Gastrocnemius medialis (tissue), 4 donors: ENCODE measurements around the gene HOTAIR.
A peak's percentile ranks its signal among the peaks of the same experiment; 100 is the strongest.

ENCODE experiments used
- POLR2A ChIP-seq, 2 donors: fragments of 450-650 bp; IDR thresholded peaks; one replicate each; pipeline ENCODE4 v1.6.1; 2017; ENCODE audit warnings: antibody characterized with exemption in 2 of 2, mild to moderate bottlenecking in 2 of 2, moderate library complexity in 2 of 2
- TF ChIP-seq, protein P1 (sequence below), 5 experiments: fragments of 450-650 bp in 3 of 5; fragments of 200-600 bp in 2 of 5; sonication (generic) in 2 of 5; IDR thresholded peaks in 4 of 5; conservative IDR thresholded peaks in 1 of 5; 1 replicate in 4 of 5; 2 replicates in 1 of 5; pipeline ENCODE4 v1.5.1; 2016 to 2019; ENCODE audit warnings: antibody characterized with exemption in 5 of 5, mild to moderate bottlenecking in 3 of 5, moderate library complexity in 3 of 5

DNA sequence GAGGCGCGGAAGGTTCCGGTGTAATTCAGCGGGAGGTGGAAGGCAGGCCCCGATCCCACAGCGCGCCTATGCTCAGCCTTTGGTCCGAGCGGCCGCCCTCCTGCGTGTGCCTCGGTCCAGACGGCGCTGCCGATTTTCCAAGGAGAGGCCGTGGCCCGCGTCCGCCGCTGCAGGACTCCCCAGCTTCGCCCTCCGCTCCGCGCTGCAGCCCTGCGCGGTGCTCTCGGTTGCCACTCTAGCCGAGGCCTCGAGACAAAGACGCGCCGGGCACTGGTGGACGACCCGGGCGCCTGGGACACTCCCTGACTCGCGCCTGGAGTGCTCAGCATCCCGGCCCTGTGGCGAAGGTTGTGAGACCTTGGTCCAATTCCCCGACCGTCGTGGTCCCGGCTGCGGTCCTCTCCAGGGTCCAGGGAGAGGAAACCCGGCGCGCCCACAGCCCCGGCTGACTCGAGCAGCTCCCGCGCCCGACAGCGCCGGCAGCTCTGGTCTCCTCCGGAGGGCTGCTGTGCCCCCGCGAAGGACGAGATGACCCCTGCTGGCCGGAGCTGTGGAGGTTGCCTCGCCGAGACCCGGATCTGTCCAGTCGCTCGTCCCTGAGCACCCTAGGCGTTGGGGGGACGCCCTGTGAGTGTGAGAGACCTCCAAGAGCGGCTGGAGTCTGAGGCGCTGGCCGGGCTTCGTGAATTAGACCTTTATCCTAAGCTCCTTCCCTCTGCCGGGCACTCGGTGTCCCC is 13.6 kb downstream of the HOTAIR start:
- TF ChIP-seq, protein P1, sequence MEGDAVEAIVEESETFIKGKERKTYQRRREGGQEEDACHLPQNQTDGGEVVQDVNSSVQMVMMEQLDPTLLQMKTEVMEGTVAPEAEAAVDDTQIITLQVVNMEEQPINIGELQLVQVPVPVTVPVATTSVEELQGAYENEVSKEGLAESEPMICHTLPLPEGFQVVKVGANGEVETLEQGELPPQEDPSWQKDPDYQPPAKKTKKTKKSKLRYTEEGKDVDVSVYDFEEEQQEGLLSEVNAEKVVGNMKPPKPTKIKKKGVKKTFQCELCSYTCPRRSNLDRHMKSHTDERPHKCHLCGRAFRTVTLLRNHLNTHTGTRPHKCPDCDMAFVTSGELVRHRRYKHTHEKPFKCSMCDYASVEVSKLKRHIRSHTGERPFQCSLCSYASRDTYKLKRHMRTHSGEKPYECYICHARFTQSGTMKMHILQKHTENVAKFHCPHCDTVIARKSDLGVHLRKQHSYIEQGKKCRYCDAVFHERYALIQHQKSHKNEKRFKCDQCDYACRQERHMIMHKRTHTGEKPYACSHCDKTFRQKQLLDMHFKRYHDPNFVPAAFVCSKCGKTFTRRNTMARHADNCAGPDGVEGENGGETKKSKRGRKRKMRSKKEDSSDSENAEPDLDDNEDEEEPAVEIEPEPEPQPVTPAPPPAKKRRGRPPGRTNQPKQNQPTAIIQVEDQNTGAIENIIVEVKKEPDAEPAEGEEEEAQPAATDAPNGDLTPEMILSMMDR (IDR thresholded peaks at IDR 0.05 in 4 of 5, conservative IDR thresholded peaks at IDR 0.05 in 1 of 5): peak in 1 of 5 experiments; percentile 18
- no peak for TF ChIP-seq POLR2A (IDR thresholded peaks at IDR 0.05)
